Forelimb muscle (tissue), 1 donor: Measurements from ENCODE around the gene NDUFAF2. TPM values are rescaled to one million over a fixed set of nuclear protein-coding genes. Genes with fewer than 3 reads are reported as not detected.
"Not testable (repeated sequence)": the region's sequence is repeated elsewhere in the genome, so short reads cannot be mapped to it uniquely, and the experiment has no call there.

Experiments used
- DNase-seq: peaks from one replicate; pipeline ENCODE4 v3.0.0-alpha.2; 2013; ENCODE audit warnings: low read depth
- polyA plus RNA-seq: library from polyadenylated mRNA; unstranded; fragments of 120-200 nt; gene quantifications from one replicate; pipeline ENCODE4 v1.2.1, GENCODE V29; 2013; ENCODE audit not compliant: insufficient read length

Gene NDUFAF2
- polyA plus RNA-seq, 1 donor: 22.2 TPM

DNA sequence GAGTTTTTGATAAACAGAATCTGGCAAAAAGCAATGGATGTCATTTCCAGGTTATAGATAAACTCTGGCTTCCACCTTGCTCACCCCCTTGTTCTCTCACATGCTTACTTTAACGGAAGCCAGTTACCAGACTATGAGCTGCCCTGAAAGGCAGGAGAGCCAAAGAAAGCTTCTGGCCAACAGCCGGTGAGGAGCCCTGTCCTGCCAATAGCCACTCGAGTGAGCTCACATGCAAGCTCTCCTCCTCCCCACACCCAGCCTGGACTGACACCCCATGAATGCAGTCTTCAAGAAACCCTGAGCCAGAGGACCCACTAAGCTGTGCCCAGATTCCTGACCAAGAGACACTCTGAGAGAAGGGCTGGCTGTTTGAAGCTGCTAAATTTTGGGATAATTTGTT, 231.6 kb downstream of the NDUFAF2 start:
- DNase-seq: no peak

DNA sequence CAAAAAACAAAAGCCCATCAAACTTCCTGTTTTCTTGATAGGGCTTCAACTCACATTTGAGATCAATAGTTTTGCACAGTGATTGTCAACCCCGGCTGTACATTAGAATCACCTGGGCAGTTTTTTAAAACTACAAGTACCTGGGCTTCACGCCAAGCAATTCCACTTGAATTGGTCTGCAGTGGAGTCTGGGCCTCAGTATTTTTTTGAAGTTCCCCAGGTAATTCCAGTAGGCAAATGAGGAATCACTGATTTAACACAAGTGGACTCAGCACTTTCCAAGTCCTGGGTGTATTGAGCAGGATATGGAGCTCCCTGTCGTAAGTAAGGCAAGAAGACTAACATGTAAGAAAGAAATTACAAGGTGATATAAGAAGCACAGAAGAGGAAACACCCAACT, 232.1 kb downstream of the NDUFAF2 start:
- DNase-seq: no peak

DNA sequence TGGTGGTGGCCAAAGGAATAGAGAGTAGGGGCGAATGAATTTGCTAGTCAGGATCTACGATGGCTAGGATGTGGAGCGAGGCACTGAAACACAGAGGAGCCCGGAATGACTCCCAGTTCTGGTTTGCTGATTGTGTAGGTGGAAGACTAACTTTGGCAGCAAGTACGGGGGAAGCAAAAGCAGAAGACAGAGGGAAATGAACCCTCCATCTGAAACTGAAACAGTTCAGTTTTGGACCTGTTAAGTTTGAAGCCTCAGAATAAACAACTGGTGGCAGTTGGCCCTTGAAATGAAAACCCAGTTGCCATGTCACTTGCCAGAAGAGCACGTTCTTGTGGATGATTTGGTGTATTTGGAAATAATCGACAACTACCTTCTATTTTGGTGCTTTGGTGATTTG, 232.7 kb downstream of the NDUFAF2 start:
- DNase-seq: no peak

DNA sequence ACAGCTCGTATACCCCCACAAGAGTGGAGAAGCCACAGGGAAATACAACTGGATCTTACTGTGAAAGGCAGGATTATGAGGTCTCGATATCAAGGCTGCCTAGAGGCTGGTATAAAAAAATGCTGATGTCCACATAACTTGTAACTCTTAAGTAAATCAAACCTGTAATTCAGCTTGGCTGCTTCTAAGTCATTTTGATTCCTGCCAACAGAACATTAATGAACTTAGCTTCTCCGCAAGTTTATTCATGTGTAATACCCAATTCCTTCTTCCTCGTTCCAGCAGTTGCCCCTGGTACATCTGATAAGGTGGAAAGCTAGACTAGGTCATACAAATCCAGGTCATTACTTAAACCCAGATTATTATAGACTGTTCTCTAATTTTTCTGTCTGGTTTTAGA, 233.7 kb downstream of the NDUFAF2 start:
- DNase-seq: no peak

DNA sequence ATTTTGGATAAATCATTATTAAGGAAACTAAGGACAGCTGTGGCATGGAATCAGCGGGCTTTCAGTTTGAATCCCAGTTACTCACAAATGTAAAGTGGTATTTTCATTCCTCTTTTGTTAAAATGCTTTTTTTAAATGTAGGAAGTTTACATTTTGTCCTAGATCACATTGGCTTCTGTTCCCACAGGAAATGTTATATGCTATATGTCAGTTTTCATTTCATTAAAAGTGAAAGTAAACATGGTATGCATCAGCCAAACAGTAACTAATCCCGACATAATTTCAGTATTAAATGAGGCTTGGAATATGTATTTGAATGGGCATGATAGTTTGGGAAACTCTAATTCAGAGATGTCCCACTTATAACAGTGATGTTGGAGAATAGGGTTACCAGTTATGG, 235.9 kb downstream of the NDUFAF2 start:
- DNase-seq: no peak

DNA sequence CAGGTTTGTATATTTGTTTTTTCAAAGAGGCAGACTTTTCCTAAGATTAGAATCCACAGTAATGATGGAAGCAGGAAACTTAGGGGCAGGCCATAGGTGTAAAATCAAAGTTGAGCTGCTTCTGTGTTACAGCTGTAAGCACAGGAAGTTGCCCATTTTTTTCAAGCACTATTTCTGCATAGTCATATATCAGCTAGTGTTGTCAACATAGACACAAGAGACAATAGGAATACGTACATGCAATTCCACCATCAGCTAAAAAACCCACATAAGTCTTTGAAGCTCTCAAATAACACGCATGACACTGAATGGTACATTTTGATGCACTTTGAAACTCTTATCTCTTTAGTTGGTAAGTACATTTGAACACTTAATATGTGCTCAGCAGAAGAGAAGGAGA, 237.4 kb downstream of the NDUFAF2 start:
- DNase-seq: no peak

DNA sequence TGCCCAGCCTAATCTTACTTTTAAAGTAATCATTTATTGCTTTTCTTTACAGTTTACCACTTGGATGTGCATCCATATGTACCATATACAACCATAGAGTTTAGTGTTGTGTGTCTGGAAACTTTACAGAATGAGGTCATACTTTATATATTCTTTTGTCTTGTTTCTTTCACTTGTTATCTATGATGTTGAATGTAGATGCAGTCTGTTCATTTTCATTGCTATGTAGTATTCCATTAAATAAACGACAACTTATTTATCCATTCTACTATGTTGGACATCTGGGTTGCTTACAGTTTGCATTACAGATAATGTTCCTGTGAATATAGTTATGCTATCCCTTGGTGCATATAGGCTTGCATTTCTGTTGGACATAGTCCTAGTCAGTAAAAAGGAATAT, 238.5 kb downstream of the NDUFAF2 start:
- DNase-seq: no peak

DNA sequence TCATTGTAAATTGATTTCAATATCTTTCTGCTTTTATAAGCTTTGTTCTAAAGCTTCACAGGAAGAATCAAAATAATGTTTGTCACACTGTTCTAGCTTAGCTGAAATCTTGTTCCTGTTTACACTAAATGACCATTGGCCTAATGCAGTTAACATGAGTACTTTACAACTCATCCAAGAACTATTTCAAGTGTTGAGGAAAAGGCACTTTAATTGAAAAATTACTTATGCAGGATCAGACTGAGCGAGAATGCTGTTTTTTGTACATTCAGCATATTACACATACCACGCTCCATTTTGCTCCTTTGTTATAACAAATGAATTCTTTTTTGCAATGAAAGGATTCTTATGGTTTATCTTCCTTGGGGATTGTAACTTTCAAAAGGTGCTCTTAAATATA, 239.7 kb downstream of the NDUFAF2 start:
- DNase-seq: no peak

DNA sequence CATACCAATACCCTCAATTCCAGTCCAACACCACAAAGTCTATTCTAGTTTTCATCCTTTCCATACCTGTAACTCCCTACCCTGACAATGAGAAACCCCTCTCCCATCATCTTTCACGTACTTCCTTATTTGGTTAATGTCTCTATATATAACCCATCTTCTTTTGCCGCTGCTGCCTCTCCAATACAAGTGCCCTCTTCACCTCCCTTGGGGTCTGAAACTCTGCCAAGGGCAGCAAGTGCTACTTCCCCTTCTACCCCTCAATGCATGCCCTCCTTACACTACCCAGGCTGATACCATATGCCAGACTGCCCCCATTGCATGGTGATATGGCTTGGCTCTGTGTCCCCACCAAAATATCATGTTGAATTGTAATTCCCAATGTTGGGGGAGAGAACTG, 241.6 kb downstream of the NDUFAF2 start:
- no peak for DNase-seq

DNA sequence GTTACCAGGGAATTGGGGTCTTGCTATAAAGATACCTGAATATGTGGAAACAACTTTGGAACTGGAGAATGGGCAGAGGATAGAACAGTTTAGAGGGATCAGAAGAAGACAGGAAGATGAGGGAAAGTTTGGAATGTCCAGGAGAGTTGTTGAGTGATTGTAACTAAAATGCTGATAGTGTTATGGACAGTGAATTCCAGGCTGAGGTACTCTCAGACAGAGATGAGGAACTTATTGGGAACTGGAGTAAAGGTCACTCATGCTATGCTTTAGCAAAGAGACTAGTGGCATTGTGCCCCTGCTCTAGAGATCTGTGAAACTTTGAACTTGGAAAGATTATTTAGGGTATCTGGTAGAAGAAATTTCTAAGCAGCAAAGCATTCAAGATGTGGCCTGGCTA, 242.3 kb downstream of the NDUFAF2 start:
- DNase-seq: not testable (repeated sequence)

DNA sequence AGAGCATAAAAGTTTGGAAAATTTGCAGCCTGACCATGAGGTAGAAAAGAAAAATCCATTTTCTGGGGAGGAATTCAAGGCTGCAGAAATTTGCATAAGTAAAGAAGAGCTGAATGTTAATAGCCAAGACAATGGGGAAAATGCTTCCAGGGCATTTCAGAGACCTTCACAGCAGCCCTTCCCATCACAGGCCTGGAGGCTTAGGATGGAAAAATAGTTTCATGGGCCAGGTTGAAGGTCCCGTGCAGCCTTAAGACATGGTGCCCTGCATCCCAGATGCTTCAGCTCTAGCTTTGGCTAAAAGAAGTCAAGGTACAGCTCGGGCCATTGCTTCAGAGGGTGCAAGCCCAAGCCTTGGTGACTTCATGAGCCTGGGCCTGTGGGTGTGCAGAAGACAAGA, 242.8 kb downstream of the NDUFAF2 start:
- DNase-seq: not testable (repeated sequence)

DNA sequence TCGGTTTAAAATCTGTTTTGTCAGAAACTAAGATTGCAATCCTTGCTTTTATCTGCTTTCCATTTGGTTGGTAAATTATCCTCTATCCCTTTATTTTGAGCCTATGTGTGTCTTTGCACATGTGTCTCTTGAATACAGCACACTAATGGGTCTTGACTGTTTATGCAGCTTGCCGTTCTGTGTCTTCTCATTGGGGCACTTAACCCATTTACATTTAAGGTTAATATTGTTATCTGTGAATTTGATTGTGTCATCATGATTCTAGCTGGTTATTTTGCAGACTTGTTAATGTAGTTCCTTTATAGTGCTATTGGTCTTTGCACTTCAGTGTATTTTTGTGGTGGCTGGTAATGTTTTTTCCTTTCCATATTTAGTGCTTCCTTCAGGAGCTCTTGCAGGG, 253.6 kb downstream of the NDUFAF2 start:
- no peak for DNase-seq

DNA sequence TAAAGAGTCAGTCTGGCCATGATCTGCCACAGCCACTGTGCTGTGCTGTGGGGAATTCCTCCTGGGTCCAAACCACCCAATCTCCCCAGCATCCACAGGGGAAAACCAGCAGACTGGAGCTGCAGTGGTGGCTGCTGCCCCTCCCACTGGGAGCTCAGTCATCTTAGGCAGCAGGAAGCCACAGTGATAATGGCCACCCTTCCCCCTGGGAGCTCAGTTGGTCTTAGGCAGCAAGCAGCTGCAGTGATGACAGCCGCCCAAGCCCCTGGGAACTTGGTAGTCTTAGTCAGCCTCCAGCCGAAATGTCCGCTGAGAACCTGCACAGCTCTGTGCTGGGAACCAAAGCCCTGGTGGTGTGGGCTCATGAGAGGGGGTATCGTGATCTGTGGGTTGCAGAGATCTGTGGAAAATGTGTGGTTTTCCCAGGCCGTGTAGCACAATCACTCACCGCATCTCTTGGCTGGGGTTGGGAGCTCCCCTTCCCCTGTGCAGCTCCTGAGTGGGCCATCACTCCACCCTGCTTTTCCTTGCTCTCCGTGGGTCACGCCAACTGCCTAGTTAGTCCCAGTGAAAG, 255.7 kb downstream of the NDUFAF2 start:
- no peak for DNase-seq

DNA sequence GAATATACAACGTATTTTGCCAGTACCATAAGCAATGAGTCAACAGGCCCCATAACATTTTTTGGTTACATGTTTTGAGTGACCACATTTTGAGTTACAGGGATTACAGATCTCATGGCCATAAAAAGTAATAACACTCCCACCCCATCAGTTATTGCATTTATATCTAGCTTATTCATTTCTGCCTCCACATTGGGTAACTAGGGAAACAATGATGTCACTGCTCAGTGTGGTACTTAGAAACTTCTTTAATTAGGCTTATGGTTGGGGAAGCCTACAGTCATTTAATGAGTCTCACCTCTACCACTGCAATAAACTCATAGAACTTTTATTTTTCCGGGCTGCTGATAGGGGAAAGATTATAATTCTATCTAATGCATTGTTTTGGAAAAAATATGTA, 257.2 kb downstream of the NDUFAF2 start:
- DNase-seq: no peak

Other genes starting within 250 kb of the NDUFAF2 start
- gene DEPDC1B, start 245.0 kb upstream of the NDUFAF2 start, polyA plus RNA-seq: 3.2 TPM
- 0.16 TPM for gene ELOVL7, start 100.9 kb upstream of the NDUFAF2 start, polyA plus RNA-seq
- gene ERCC8, start 135 bp upstream of the NDUFAF2 start, polyA plus RNA-seq: 14.4 TPM
- 28.9 TPM for gene SMIM15, start 217.3 kb downstream of the NDUFAF2 start, polyA plus RNA-seq